ENCODE results near the gene SLC25A23. TPM values are rescaled to one million over a fixed set of nuclear protein-coding genes. Genes with fewer than 3 reads are reported as not detected.

The SLC25A23 gene
- total and polyA plus RNA-seq, 2 of the 8 experiments (the other 6 are each of a cell fraction or from before 2014, with no cell fraction given) = 18.0 to 48.1 TPM

GRCh38 chr19:6460099-6460884, 700 bp upstream of the SLC25A23 start (continued):
- TF ChIP-seq POLR2A (IDR thresholded peaks at IDR 0.05; ENCODE audit: control extremely low read depth in 1 of 2, low read depth in 2 of 2, low read length in 2 of 2) = 0 out of 3 replicates have a peak, but pooled peaks of 1 of the 2 experiments have one; percentile 25
- TF ChIP-seq YY1 (IDR thresholded peaks at IDR 0.05; ENCODE audit: low read depth, low read length) = no peak
- TF ChIP-seq KDM4A (IDR thresholded peaks at IDR 0.05; ENCODE audit: low read depth, low read length, severe bottlenecking) = peak; percentile 4
- peak; percentile 84; the same call in 1 of the 2 replicates for TF ChIP-seq SP4 (IDR thresholded peaks at IDR 0.05; ENCODE audit: low read length)
- no peak for TF ChIP-seq GTF2F1 (IDR thresholded peaks at IDR 0.05; ENCODE audit: borderline replicate concordance, low read depth, low read length)
- peak; percentile 60; the same call in 1 of the 2 replicates for TF ChIP-seq TCF12 (IDR thresholded peaks at IDR 0.05; ENCODE audit: low read depth, low read length)
- peak; percentile 69 for TF ChIP-seq E2F6 (IDR thresholded peaks at IDR 0.05)
- TF ChIP-seq TEAD4 (IDR thresholded peaks at IDR 0.05; ENCODE audit: low read depth, low read length) = peak; percentile 81
- TF ChIP-seq POLR2AphosphoS5 (IDR thresholded peaks at IDR 0.05; ENCODE audit: low read depth, low read length) = 0 out of 2 replicates have a peak, but pooled peaks have one; percentile 18
- TF ChIP-seq CTCF (IDR thresholded peaks at IDR 0.05; ENCODE audit: control extremely low read depth in 1 of 3, insufficient read depth in 1 of 3, low read depth in 1 of 3, low read length in 3 of 3) = peak; percentile 26 to 76 (median 65); a peak in 3 of 4 replicates
